GM18517 (cell line): Measurements from ENCODE around the gene SCARB1.

Source experiments
- ATAC-seq: cut with Tn5 transposase; IDR thresholded peaks from one replicate; pipeline ENCODE4 v1.9.1; 2021; ENCODE audit warnings: mild to moderate bottlenecking, moderate library complexity; ENCODE audit not compliant: unreplicated experiment

The SCARB1 gene

DNA sequence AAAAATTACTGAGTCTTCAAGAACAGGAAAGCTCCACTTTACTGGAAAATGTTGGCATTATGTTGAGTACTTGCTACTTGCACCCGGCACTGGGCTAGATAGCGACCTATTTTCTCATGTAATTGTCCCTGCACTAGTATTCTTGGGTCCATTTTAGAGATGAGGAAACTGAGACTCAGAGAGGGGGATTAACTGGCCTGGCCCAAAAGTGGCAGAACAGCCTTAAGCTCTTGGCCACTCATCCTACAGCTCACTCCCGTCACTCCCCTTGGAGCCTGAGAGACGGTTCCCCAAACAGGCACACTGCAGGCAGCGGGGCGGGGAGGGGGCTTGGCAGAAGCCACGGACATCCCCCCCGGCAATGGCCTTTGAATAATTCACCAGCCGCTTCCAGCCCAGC lies 113.9 kb downstream of the SCARB1 start:
- no peak for ATAC-seq

DNA sequence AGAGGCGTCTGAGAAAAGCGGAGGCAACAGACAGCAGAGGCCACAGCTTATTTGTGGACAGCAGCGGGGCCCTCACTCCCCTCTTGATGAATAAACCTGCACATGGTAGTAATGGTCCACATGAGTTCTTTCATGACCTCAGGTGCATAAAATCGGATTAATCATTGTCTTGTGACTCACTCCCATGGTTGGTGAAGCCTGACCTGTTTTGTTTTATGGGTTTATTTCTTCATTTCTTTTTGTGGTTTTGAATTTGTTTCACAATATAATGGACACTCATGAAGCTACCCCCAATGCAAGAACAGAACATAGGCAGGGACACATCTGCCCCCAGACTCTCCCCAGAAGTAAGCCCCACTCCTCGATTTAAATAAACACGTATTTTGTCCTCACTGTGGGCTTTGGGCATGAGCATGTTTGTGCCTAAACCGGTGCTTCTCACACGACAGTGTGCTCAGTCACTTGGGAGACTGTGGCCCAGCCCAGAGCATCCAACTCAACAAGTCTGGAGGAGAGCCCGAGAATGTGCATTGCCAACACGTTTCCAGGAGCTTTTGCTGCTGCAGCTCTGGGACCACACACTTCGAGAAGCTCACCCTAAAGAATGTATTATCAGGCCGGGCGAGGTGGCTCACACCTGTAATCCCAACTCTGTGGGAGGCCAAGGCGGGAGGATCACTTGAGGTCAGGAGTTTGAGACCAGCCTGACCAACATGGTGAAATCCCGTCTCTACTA lies 116.1 kb downstream of the SCARB1 start:
- ATAC-seq = no peak

GRCh38 chr12:124746649-124747425 lies 116.8 kb downstream of the SCARB1 start:
- no peak for ATAC-seq

GRCh38 chr12:124745891-124746570 lies 117.6 kb downstream of the SCARB1 start:
- no peak for ATAC-seq

DNA sequence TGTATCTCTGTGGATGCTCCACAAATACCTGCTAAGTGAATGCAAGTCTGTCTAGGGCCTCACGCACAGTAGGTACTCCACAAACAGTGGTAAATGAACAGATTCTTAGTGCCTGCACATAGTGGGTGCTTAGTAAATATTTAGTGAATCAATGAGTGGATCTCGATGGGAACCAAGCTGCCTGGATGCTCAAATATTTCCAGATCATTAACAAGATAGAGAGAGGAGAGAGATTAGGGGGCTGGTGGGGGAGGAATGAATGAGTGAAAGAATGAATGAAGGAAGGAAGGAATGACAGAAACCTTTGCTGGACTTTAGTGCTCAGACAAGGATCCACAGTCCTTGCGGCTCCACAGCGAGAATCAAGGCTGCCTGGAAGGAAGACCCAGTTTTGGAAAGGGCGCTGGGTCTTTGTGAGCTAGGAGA lies 118.2 kb downstream of the SCARB1 start:
- ATAC-seq = no peak

DNA sequence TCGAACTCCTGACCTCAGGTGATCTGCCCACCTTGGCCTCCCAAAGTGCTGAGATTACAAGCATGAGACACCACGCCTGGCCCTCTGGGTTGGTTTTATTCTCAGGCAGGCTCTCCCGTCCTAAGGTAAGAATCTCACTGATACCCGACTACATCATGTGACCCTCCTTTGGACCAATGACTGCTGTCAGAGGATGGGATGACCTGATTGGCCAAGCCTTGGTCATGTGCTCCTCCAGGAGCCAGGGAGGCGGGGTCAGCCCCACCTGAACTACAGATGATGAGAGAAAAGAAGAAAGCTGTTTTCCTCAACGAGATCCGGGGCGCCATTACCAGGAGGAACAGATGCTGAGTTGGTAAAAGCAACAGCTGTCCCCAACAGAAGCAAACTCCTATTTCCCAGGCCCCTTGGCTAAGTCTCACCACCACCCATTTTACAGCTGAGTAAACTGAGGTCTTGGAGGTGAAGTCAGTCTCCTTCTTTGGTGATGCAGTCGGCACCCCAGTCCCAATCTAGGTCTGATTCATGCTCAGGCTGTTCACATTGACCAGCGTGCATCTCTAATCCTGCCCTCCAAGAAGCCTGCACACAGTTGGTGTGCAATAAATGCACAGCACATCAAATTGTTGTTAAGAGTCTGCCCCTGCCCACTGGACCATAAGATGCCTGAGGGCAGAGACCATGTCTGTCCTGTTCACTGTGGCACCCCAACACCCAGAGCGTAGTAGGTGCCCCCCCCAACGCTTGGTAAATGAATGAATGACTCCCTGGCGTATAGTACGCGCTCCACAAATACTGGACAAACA lies 118.8 kb downstream of the SCARB1 start:
- ATAC-seq = no peak

- no peak for ATAC-seq
These were observed 119.4 kb downstream of the SCARB1 start for GRCh38 chr12:124744273-124744640.

GRCh38 chr12:124743479-124744272 lies 120.0 kb downstream of the SCARB1 start:
- no peak for ATAC-seq

- no peak for ATAC-seq
These were observed 121.0 kb downstream of the SCARB1 start for GRCh38 chr12:124742678-124743077.

DNA sequence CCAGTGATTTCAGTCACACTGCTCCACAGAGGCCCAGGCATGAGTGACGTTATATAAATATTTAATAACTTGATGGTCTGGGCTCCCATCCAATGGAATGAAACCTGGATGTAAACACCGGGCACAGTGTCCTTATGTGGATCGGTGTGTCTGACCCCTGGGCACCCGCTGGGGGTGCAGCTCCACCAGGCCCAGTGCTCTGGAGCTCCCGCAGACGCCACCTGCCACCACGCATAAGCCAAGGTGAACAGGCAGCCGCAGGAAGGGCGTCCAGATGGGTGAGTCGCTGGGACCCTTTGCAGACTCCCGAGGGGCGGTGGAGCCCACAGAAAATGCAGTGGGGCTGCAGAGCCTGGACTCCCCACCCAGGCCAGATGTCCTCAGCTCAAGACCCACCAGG lies 121.6 kb downstream of the SCARB1 start:
- no peak for ATAC-seq

GRCh38 chr12:124741211-124741610 lies 122.5 kb downstream of the SCARB1 start:
- ATAC-seq = no peak

DNA sequence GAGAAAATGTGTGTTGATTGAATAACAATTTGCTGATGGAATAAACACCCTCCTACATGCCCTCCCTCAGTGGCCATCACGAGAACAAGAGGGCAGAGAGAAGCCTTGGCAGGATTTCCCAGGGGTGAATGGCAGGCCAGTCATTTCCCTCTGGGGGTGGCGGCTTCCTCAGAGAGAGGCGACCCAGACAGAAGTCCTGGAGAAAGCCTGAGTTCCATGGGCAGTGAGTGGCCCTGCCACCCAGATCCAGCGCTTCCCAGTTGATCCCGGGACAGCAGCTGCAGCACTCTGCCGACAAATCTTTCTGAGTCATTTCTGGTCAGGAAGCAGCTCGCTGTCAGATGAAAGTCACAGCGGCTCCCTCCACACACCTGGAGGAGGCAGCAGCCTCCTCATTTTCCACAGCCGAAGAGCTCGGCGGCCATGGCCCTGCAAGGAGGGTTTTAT lies 123.0 kb downstream of the SCARB1 start:
- no peak for ATAC-seq

DNA sequence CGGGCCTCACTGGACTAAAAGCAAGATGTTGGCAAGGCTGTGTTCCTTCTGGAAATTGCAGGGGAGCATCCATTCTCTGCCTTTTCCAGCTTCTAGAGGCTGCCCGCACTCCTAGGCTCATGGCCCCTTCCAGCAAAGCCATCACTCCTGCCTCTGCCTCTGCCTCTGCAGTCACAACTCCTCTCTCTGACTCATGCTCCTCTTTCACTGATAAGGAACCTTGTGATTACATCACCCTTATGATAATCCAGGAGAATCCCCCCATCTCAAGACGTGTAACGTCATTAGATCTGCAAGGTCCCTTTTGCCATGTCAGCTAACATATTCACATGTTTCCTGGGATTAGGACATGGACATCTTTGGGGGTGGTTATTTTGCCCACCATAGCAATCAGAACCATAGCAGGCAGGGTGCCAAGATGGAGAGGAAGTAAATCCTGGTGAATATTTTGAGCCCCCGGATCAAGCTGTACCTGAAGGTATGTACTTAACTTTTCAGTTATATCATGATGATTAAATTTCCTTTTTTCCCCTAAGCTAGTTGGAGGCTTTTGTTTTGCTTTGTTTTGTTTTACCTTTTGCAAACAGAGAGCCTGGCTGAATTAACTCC lies 123.6 kb downstream of the SCARB1 start:
- ATAC-seq = no peak

DNA sequence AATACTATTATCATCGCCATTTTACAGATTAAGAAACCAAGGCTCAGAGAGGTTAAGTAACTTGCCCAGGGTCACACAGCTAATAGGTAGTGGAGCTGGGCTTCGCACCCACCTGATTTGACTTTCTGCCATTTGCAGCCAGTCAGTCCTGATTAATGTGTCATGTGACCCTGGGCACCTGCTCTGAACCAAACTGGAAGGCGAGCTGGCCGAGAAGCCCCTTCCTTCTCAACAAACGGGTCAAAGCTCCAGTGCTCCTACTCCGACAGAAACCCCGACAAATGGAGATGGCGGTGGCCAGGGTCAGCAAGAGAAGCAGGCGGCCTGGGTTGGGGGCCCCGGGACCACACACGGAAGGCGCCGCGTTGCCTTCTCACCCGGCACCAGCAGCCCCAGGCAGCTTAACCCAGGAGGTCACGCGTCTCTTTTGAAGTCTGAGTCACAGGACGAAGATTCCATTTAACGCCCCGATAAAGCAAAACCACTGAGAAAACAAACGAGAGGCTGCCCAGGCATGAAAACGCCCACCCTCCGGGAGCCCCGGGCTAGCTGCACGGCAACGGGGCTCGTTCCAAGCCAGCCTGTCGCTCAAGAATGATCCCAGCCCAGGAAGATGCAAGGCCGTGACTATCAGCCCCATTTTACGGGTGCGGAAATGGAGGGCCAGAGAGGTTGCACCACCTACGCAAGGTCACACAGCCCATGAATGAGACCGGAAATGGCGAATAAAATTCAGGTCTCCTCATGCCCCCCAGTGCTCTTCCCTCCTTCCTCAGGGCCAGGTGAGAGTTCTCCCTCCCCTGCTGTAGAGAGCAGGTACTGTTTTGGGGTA lies 124.8 kb downstream of the SCARB1 start:
- ATAC-seq = no peak

DNA sequence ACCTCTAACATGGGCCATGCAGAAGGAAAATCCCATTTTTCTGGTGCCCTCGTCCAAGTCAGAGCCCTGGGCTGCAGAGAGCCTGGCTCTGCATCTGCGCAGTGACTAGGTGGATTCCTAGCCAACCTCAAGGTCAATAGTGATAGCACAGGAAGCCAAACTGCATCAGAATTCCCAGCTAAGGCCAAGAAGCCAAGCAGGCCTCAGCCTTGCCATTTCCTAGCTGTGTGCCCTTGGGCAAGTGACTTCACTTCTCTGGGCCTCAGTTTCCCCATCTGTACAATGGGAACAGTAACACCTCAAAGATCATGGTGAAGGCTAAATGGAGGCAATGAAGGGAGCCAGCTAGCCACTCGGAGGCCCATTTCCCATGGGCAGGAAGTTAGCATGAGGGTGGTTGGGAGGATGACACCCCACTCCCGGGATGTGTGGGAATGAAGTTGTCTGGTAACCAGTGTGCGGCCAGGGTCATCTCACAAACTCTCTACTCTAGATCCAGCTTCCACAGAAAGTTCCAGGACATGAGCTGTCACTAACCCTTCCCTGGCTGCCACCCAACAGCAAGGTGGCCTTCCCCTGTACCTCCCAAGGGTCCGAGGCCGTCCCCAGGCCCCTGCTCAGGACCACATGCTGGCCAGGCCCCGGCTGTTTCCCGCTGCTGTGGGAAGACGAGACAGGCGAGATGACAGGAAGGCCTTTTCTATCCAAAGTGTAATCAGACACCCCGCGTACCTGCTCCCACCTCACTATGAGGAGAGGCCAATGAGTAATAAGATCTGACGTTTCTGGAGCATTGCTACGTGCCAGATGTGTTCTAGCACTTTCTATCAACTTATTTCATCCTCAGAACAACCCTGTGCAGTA lies 125.7 kb downstream of the SCARB1 start:
- no peak for ATAC-seq

DNA sequence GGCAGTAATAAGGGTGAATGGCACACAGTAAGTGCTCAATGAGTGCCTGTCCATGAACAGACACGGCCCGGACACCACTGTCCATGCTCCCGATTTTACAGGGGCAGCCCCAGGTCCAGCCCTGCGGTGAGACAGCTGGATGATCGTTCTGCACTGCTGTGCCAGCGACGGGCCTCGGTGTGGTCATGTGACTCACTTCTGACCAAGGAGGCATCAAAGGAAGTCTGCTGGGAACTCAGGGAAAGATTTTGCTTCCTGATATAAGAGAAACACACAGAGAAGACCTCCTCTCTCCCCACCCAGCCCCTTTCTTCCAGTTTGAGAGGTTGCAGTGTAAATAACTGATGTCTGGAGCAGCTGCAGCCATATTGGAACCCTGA lies 126.6 kb downstream of the SCARB1 start:
- ATAC-seq = no peak

- no peak for ATAC-seq
These were observed 127.3 kb downstream of the SCARB1 start for GRCh38 chr12:124736115-124737039.
